BJ (cell line): Measurements from ENCODE around the gene CSF3. TPM values are rescaled to one million over a fixed set of nuclear protein-coding genes. Genes with fewer than 3 reads are reported as not detected.

ENCODE experiments used
- CTCF ChIA-PET: fragments of 350-600 bp; formaldehyde crosslinking; extraction: SDS; loops from one replicate; lab custom pipeline; 2021; ENCODE audit warnings: antibody characterized with exemption, inconsistent platforms; lab: Yijun Ruan, JAX
- POLR2A ChIA-PET: fragments of 300-600 bp; sonication (Branson Sonifier 250); formaldehyde crosslinking; extraction: SDS; loops from one replicate; lab custom pipeline; 2021; ENCODE audit warnings: antibody characterized with exemption; lab: Charles Lee
- DNase-seq: peaks from one replicate; pipeline ENCODE4 v3.0.0-alpha.2; 2011; ENCODE audit warnings: low read depth
- H3K27me3 ChIP-seq: 2 replicates; pipeline ENCODE4 v1.6.0; 2011; ENCODE audit warnings: low read length; ENCODE audit not compliant: control insufficient read depth, insufficient read depth
- H3K36me3 ChIP-seq: 2 replicates; pipeline ENCODE4 v1.5.1; 2011; ENCODE audit warnings: low read length; ENCODE audit not compliant: control insufficient read depth, insufficient read depth
- H3K4me3 ChIP-seq: 2 replicates; pipeline ENCODE4 v1.5.1; 2011; ENCODE audit warnings: low read depth, mild to moderate bottlenecking, control low read depth, low read length
- polyA minus RNA-seq: library from RNA; depleted of rRNA, polyadenylated mRNA; stranded (reverse); fragments of >200 nt; gene quantifications from 2 replicates; pipeline ENCODE4 v1.2.3, GENCODE V29; 2011; rRNA and poly(A)+ RNA removed
- polyA plus RNA-seq: library from polyadenylated mRNA; depleted of rRNA; stranded (reverse); fragments of >200 nt; gene quantifications from 2 replicates; pipeline ENCODE4 v1.2.3, GENCODE V29; 2011; rRNA removed
- TF ChIP-seq, protein P1 (sequence below): IDR thresholded peaks from 2 replicates; pipeline ENCODE4 v1.5.1; 2011; ENCODE audit warnings: low read depth, mild to moderate bottlenecking, control low read depth, inconsistent platforms, low read length, moderate library complexity; ENCODE audit not compliant: insufficient read depth

CSF3 gene
- polyA plus RNA-seq (not detected in 2 replicates), polyA minus RNA-seq (0.33 TPM in 1 of 2 replicates, not detected in the other)

DNA sequence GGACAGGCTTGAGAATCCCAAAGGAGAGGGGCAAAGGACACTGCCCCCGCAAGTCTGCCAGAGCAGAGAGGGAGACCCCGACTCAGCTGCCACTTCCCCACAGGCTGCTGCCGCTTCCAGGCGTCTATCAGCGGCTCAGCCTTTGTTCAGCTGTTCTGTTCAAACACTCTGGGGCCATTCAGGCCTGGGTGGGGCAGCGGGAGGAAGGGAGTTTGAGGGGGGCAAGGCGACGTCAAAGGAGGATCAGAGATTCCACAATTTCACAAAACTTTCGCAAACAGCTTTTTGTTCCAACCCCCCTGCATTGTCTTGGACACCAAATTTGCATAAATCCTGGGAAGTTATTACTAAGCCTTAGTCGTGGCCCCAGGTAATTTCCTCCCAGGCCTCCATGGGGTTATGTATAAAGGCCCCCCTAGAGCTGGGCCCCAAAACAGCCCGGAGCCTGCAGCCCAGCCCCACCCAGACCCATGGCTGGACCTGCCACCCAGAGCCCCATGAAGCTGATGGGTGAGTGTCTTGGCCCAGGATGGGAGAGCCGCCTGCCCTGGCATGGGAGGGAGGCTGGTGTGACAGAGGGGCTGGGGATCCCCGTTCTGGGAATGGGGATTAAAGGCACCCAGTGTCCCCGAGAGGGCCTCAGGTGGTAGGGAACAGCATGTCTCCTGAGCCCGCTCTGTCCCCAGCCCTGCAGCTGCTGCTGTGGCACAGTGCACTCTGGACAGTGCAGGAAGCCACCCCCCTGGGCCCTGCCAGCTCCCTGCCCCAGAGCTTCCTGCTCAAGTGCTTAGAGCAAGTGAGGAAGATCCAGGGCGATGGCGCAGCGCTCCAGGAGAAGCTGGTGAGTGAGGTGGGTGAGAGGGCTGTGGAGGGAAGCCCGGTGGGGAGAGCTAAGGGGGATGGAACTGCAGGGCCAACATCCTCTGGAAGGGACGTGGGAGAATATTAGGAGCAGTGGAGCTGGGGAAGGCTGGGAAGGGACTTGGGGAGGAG lies at the start of gene CSF3:
Gene CSF3, plus strand, starts transcription at position 436 of the 993 bp plus-strand sequence. Its CDS starts 35 bp downstream, at position 471.
- POLR2A ChIA-PET: no interaction called here
- H3K27me3 ChIP-seq: no peaks in the 10 kb centered on the region
- TF ChIP-seq, protein P1, sequence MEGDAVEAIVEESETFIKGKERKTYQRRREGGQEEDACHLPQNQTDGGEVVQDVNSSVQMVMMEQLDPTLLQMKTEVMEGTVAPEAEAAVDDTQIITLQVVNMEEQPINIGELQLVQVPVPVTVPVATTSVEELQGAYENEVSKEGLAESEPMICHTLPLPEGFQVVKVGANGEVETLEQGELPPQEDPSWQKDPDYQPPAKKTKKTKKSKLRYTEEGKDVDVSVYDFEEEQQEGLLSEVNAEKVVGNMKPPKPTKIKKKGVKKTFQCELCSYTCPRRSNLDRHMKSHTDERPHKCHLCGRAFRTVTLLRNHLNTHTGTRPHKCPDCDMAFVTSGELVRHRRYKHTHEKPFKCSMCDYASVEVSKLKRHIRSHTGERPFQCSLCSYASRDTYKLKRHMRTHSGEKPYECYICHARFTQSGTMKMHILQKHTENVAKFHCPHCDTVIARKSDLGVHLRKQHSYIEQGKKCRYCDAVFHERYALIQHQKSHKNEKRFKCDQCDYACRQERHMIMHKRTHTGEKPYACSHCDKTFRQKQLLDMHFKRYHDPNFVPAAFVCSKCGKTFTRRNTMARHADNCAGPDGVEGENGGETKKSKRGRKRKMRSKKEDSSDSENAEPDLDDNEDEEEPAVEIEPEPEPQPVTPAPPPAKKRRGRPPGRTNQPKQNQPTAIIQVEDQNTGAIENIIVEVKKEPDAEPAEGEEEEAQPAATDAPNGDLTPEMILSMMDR: no peak
- DNase-seq: no peak
- CTCF ChIA-PET: interaction anchor here (0.6 to 8.0 kb wide), 19 partner anchors 11 to 275 kb away, joined by 3 to 133 read pairs (median 5); partner anchors contain the start of gene CASC3
- no peak within 1 kb of the TSS for H3K4me3 ChIP-seq
- H3K36me3 ChIP-seq: peaks cover 5% of the 10 kb centered on the region; the same call in 1 of the 2 replicates

DNA sequence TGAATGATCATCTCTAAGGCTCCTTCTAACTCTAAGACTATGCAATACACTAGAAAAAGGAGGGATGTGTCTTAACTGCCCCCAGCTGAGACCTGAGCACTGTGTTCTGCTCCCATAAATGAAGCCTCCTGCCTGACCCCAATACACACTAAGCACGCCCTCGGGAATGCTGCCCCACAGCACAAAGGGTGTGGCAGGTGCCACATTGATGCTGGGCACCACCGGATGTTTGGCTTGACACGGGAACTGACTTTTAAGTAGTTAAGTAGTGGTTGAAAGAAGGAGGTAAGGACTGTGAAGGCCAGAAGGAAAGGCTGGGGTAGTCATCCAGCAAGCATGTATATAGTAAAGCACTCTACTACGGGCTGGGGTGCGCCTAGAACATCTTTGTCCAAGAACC lies 48.5 kb upstream of the CSF3 start:
- Histone ChIP-seq H3K4me3 (no peak overlapping the region), H3K36me3 (no peaks in the 10 kb centered on the region), H3K27me3 (peaks cover 7% of the 10 kb centered on the region)
- ChIA-PET POLR2A (no interaction called here), CTCF (interaction anchor here (0.9 to 1.2 kb wide), 2 partner anchors 8 to 11 kb away, joined by 3 to 4 read pairs; no protein-coding TSS in a partner anchor)
- TF ChIP-seq, protein P1: no peak
- no peak for DNase-seq

GRCh38 chr17:39968761-39969160 lies 46.5 kb upstream of the CSF3 start:
- POLR2A ChIA-PET: no interaction called here
- TF ChIP-seq, protein P1: no peak
- Histone ChIP-seq H3K27me3 (peaks cover 7% of the 10 kb centered on the region), H3K4me3 (no peak overlapping the region), H3K36me3 (no peaks in the 10 kb centered on the region)
- CTCF ChIA-PET: interaction anchor here (5.1 kb wide), 1 partner anchor 11 kb away, joined by 25 read pairs; the partner anchor contains the start of gene PSMD3
- DNase-seq: no peak

DNA sequence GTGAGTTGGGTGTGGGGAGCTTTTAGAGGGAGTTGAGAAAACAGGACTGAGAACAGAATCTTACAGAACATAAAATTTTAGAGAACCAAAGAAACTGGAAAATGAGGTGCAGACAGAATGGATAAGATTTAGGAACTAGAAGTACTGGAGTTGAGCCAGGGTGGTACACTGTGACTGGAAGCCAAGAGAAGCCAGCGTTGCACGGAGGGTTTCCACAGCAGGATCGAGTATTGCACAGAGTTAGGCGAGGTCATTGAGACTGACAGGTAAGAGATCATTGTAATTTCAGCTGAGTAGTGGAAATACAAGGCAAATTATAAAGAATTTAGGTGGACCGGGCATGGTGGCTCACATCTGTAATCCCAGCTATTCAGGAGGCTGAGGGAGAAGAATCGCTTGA lies 45.9 kb upstream of the CSF3 start:
- peaks cover 7% of the 10 kb centered on the region for H3K27me3 ChIP-seq
- CTCF ChIA-PET: interaction anchor here (1.1 to 5.1 kb wide), 2 partner anchors 10 to 11 kb away, joined by 3 to 25 read pairs; partner anchors contain the start of gene PSMD3
- POLR2A ChIA-PET: no interaction called here
- H3K4me3 ChIP-seq: no peak overlapping the region
- no peaks in the 10 kb centered on the region for H3K36me3 ChIP-seq
- TF ChIP-seq, protein P1: no peak
- DNase-seq: no peak

DNA sequence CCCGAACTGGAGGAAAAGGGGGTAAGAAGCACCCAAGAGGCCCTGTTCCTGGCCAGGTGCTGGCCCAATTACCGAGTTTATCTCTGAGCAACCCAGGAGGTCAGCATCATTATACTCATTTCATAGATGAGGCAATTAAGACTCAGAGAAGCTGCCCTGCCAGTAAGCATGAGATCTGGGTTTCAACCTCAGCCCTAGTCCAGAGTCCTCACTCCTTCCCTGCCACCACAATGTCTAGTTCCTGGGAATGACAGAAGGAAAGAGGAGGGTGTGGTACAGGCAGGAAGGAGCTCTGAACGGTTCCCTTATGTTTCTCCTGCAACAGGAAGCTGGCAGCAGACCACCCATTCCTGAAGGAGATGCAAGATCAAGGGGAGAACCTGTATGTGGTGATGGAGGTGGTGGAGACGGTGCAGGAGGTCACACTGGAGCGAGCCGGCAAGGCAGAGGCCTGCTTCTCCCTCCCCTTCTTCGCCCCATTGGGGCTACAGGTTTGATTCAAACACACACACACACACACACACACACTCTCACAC lies 45.0 kb upstream of the CSF3 start:
- Histone ChIP-seq H3K27me3 (peaks cover 6% of the 10 kb centered on the region; the same call in 1 of the 2 replicates), H3K4me3 (no peak overlapping the region), H3K36me3 (no peaks in the 10 kb centered on the region)
- ChIA-PET POLR2A (no interaction called here), CTCF (interaction anchor here (0.6 to 5.1 kb wide), 3 partner anchors 10 to 30 kb away, joined by 3 to 25 read pairs (median 3); partner anchors contain the start of gene PSMD3)
- no peak for DNase-seq
- TF ChIP-seq, protein P1: no peak
